ENCODE data around the gene IMPA2.

- TF ChIP-seq CTCF (IDR thresholded peaks at IDR 0.05) = no peak
- TF ChIP-seq POLR2A (IDR thresholded peaks at IDR 0.05) = no peak
These were observed 54.2 kb downstream of the IMPA2 start for GRCh38 chr18:12035481-12035880.

Data from testis (tissue), 2 donors.